CD14-positive monocyte (primary cell): ENCODE results near the gene OR4D6. TPM values are rescaled to one million over a fixed set of nuclear protein-coding genes. Genes with fewer than 3 reads are reported as not detected.

Source experiments
- DNase-seq, 3 donors: peaks; one replicate each; pipeline ENCODE4 v3.0.0-alpha.2; 2011 to 2022
- H2AFZ ChIP-seq: 2 replicates; pipeline ENCODE4 v1.6.0; 2012; ENCODE audit warnings: mild to moderate bottlenecking, low read depth, low read length, inconsistent platforms; ENCODE audit not compliant: insufficient read depth, poor library complexity, severe bottlenecking
- H3K27ac ChIP-seq, 2 donors: 1 replicate in 1 of 2; 2 replicates in 1 of 2; pipeline ENCODE4 v1.5.1; 2012 to 2013; ENCODE audit warnings: low read length in 2 of 2, control low read depth in 1 of 2, inconsistent platforms in 1 of 2, low read depth in 1 of 2, mild to moderate bottlenecking in 1 of 2
- H3K27me3 ChIP-seq, 2 donors: one replicate each; pipeline versions ENCODE4 v1.6.0 to v1.6.1; 2011 to 2013; ENCODE audit warnings: low read length in 2 of 2; ENCODE audit not compliant: control insufficient read depth in 2 of 2, insufficient read depth in 2 of 2
- H3K36me3 ChIP-seq, 2 donors: replicated peaks in 1 of 2; 1 replicate in 1 of 2; 2 replicates in 1 of 2; pipeline versions ENCODE4 v1.5.1 to v1.6.1; 2012 to 2013; ENCODE audit warnings: low read length in 2 of 2, control low read depth in 1 of 2, inconsistent platforms in 1 of 2, mild to moderate bottlenecking in 1 of 2; ENCODE audit not compliant: insufficient read depth in 2 of 2, control insufficient read depth in 1 of 2
- H3K4me1 ChIP-seq, 2 donors: 1 replicate in 1 of 2; 2 replicates in 1 of 2; pipeline versions ENCODE4 v1.5.1 to v1.6.1; 2012 to 2013; ENCODE audit warnings: low read length in 2 of 2, control low read depth in 1 of 2, inconsistent platforms in 1 of 2, mild to moderate bottlenecking in 1 of 2, moderate library complexity in 1 of 2; ENCODE audit not compliant: insufficient read depth in 2 of 2, control insufficient read depth in 1 of 2
- H3K4me2 ChIP-seq: replicated peaks from 2 replicates; pipeline ENCODE3; 2012; ENCODE audit warnings: low read length, moderate library complexity, mild to moderate bottlenecking; ENCODE audit not compliant: poor library complexity, severe bottlenecking; ENCODE audit errors: extremely low read depth
- H3K4me3 ChIP-seq, 3 experiments: fragments of 200-600 bp in 1 of 3; sonication (generic) in 1 of 3; replicated peaks in 1 of 3; 1 replicate in 2 of 3; 2 replicates in 1 of 3; pipeline ENCODE4 v1.5.1; 2011 to 2013; ENCODE audit warnings: low read length in 3 of 3, mild to moderate bottlenecking in 3 of 3, control low read depth in 2 of 3, low read depth in 2 of 3, inconsistent platforms in 1 of 3, moderate library complexity in 1 of 3
- H3K79me2 ChIP-seq: 2 replicates; pipeline ENCODE4 v1.6.0; 2012; ENCODE audit warnings: mild to moderate bottlenecking, control low read depth, inconsistent platforms, low read length, moderate library complexity; ENCODE audit not compliant: insufficient read depth
- H3K9ac ChIP-seq: 2 replicates; pipeline ENCODE4 v1.6.0; 2017; ENCODE audit warnings: low read length, mild to moderate bottlenecking; ENCODE audit not compliant: insufficient read depth, poor library complexity, severe bottlenecking
- H3K9me3 ChIP-seq, 2 donors: replicated peaks in 1 of 2; 1 replicate in 1 of 2; 2 replicates in 1 of 2; pipeline versions ENCODE4 v1.5.1 to v1.6.1; 2012 to 2013; ENCODE audit warnings: low read length in 2 of 2, control low read depth in 1 of 2; ENCODE audit not compliant: control insufficient read depth in 1 of 2, insufficient read depth in 1 of 2
- H4K20me1 ChIP-seq: 2 replicates; pipeline ENCODE4 v1.6.0; 2012; ENCODE audit warnings: mild to moderate bottlenecking, low read length, control low read depth, moderate library complexity; ENCODE audit not compliant: insufficient read depth
- H3K27ac Mint-ChIP-seq, 7 donors: one replicate each; pipeline ENCODE4 v1.8.0; 2020; ENCODE audit warnings: mild to moderate bottlenecking in 7 of 7, mixed read lengths in 7 of 7, moderate library complexity in 6 of 7, inconsistent platforms in 2 of 7
- H3K27me3 Mint-ChIP-seq, 3 donors: one replicate each; pipeline ENCODE4 v1.8.0; 2021 to 2022; ENCODE audit warnings: low read depth in 3 of 3, mild to moderate bottlenecking in 3 of 3, mixed read lengths in 3 of 3, moderate library complexity in 3 of 3, inconsistent platforms in 1 of 3
- H3K36me3 Mint-ChIP-seq, 2 donors: one replicate each; pipeline ENCODE4 v1.8.0; 2020; ENCODE audit warnings: mixed read lengths in 2 of 2, inconsistent platforms in 1 of 2, mild to moderate bottlenecking in 1 of 2
- H3K4me1 Mint-ChIP-seq: one replicate; pipeline ENCODE4 v1.8.0; 2020; ENCODE audit warnings: mild to moderate bottlenecking, mixed read lengths
- H3K4me3 Mint-ChIP-seq, 2 donors: one replicate each; pipeline ENCODE4 v1.8.0; 2020; ENCODE audit warnings: mild to moderate bottlenecking in 2 of 2, mixed read lengths in 2 of 2, moderate library complexity in 1 of 2
- H3K9me3 Mint-ChIP-seq, 7 donors: one replicate each; pipeline ENCODE4 v1.8.0; 2020 to 2022; ENCODE audit warnings: mixed read lengths in 7 of 7, mild to moderate bottlenecking in 6 of 7, moderate library complexity in 6 of 7, inconsistent platforms in 2 of 7
- WGBS: methylation state at CpG from one replicate; pipeline ENCODE4 v1.1.5; 2013; ENCODE audit warnings: missing lambda C conversion rate; ENCODE audit not compliant: insufficient coverage; 5-methylcytosine and 5-hydroxymethylcytosine counted together
- intact Hi-C, 2 donors: fragments of 100-400 bp; cut with micrococcal nuclease; formaldehyde crosslinking; loops; one replicate each; pipeline versions ENCODE4 v1.15.0 to v1.15.1; 2023
- polyA plus RNA-seq, 3 donors: library from polyadenylated mRNA; depleted of rRNA in 1 of 3; unstranded in 2 of 3; stranded (reverse) in 1 of 3; fragments of 300-500 nt in 2 of 3; fragments of >200 nt in 1 of 3; fragmentation: Illumina TruSeq in 2 of 3; gene quantifications; 1 replicate in 2 of 3; 2 replicates in 1 of 3; pipeline ENCODE4 v1.2.3, GENCODE V29; 2012 to 2021
- TF ChIP-seq, protein P1 (sequence below): fragments of 200-600 bp; IDR thresholded peaks from one replicate; pipeline ENCODE4 v1.8.0; 2022; ENCODE audit warnings: antibody characterized with exemption, mild to moderate bottlenecking

OR4D6 gene
- polyA plus RNA-seq, 3 donors = not detected

DNA sequence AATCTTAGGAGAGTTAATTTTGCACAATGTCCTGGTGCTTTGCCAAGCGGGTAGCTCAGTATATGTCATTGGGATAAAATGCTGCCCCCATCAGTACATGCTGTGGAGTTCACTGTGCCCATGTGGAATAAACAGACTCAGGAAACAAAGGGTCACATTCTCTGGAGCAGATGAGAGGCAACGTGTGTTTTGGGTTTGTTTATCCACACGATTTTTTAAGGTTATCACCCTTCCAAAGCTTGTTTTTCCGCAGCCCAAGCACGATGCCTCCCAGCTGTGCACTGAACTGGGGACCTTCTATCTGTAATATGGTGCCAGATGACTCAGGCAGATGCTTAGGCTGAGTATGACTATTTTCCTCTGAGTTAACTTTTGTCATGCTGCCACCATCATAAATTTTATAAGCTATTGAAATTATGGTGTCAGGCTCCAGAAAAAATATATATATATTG lies 6.5 kb downstream of the OR4D6 start:
- Mint-ChIP-seq H3K4me3 (no peak overlapping the region), H3K36me3 (no peaks in the 10 kb centered on the region), H3K27ac (no peak overlapping the region), H3K9me3 (peaks cover 0 to 9% (median 4%) of the 10 kb centered on the region in 7 donors), H3K4me1 (no peaks in the 10 kb centered on the region), H3K27me3 (peaks cover 0 to 2% (median 0%) of the 10 kb centered on the region in 3 donors)
- no peaks in the 10 kb centered on the region for H3K4me1 ChIP-seq
- intact Hi-C loops = no loop called here
- H3K4me3 ChIP-seq = no peak overlapping the region
- H3K4me2 ChIP-seq = no peak overlapping the region
- no peak for DNase-seq
- no peak overlapping the region for H3K9ac ChIP-seq
- H3K9me3 ChIP-seq = no peaks in the 10 kb centered on the region
- H3K36me3 ChIP-seq = no peaks in the 10 kb centered on the region
- H3K27ac ChIP-seq = no peak overlapping the region
- TF ChIP-seq, protein P1, sequence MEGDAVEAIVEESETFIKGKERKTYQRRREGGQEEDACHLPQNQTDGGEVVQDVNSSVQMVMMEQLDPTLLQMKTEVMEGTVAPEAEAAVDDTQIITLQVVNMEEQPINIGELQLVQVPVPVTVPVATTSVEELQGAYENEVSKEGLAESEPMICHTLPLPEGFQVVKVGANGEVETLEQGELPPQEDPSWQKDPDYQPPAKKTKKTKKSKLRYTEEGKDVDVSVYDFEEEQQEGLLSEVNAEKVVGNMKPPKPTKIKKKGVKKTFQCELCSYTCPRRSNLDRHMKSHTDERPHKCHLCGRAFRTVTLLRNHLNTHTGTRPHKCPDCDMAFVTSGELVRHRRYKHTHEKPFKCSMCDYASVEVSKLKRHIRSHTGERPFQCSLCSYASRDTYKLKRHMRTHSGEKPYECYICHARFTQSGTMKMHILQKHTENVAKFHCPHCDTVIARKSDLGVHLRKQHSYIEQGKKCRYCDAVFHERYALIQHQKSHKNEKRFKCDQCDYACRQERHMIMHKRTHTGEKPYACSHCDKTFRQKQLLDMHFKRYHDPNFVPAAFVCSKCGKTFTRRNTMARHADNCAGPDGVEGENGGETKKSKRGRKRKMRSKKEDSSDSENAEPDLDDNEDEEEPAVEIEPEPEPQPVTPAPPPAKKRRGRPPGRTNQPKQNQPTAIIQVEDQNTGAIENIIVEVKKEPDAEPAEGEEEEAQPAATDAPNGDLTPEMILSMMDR = no peak
- H3K79me2 ChIP-seq = no peaks in the 10 kb centered on the region
- WGBS = 93% methylated on average over 5 of the region's 5 CpGs
- H3K27me3 ChIP-seq = no peaks in the 10 kb centered on the region
- H2AFZ ChIP-seq = no peak overlapping the region
- no peaks in the 10 kb centered on the region for H4K20me1 ChIP-seq

DNA sequence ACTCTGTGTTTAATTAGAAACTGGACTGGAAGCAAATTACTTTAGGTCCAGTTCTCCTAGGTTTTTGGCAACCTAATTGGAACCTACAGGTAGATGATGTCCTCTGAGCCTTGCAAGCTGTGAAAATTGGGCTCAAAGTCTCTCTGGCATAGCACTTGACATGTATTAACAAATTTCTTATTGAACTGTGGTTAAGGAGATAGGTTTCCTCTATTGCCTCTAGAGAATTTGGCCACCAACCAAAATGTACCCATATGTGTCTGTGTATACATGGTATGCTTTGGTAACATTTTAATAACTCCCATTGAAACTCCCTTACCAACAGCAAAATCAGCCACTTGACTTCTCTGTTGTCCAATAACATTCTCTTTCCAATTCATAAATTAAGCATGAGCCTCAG lies 16.3 kb downstream of the OR4D6 start, which contains the start of gene OR4D10:
Gene OR4D10, plus strand, starts transcription at position 301 of the 400 bp plus-strand sequence. CDS start 4,115 bp downstream, outside the sequence.
- H3K9me3 ChIP-seq = no peaks in the 10 kb centered on the region
- H3K4me1 ChIP-seq = peaks cover 0 to 3% of the 10 kb centered on the region in 2 donors
- Mint-ChIP-seq H3K27me3 (peaks cover 0 to 3% (median 3%) of the 10 kb centered on the region in 3 donors), H3K27ac (no peak within 1 kb of the TSS), H3K9me3 (peaks cover 0 to 4% (median 2%) of the 10 kb centered on the region in 7 donors), H3K4me1 (peaks cover 5% of the 10 kb centered on the region), H3K36me3 (no peaks in the 10 kb centered on the region), H3K4me3 (no peak within 1 kb of the TSS)
- H4K20me1 ChIP-seq = no peaks in the 10 kb centered on the region
- H3K27ac ChIP-seq = no peak within 1 kb of the TSS
- DNase-seq = no peak
- no peak within 1 kb of the TSS for H3K9ac ChIP-seq
- H3K4me2 ChIP-seq = no peak within 1 kb of the TSS
- TF ChIP-seq, protein P1 = no peak
- no peaks in the 10 kb centered on the region for H3K79me2 ChIP-seq
- no peaks in the 10 kb centered on the region for H3K36me3 ChIP-seq
- no peak within 1 kb of the TSS for H3K4me3 ChIP-seq
- H2AFZ ChIP-seq = no peak within 1 kb of the TSS
- intact Hi-C loops = no loop called here
- no peaks in the 10 kb centered on the region for H3K27me3 ChIP-seq
